OCI-LY3 (cell line): ENCODE measurements around the gene KRCC1.

Experiments
- EZH2phosphoT487 ChIP-seq: fragments of 200-600 bp; shearing (Covaris generic); IDR thresholded peaks from 2 replicates; pipeline ENCODE4 v1.6.1; 2018; ENCODE audit warnings: antibody characterized with exemption, mixed run types, low read depth
- TF ChIP-seq, protein P1 (sequence below): fragments of 200-600, 300-600 bp; sonication (generic); IDR thresholded peaks from 2 replicates; pipeline ENCODE4 v1.5.1; 2014; ENCODE audit warnings: antibody characterized with exemption, low read length, low read depth

- TF ChIP-seq, protein P1, sequence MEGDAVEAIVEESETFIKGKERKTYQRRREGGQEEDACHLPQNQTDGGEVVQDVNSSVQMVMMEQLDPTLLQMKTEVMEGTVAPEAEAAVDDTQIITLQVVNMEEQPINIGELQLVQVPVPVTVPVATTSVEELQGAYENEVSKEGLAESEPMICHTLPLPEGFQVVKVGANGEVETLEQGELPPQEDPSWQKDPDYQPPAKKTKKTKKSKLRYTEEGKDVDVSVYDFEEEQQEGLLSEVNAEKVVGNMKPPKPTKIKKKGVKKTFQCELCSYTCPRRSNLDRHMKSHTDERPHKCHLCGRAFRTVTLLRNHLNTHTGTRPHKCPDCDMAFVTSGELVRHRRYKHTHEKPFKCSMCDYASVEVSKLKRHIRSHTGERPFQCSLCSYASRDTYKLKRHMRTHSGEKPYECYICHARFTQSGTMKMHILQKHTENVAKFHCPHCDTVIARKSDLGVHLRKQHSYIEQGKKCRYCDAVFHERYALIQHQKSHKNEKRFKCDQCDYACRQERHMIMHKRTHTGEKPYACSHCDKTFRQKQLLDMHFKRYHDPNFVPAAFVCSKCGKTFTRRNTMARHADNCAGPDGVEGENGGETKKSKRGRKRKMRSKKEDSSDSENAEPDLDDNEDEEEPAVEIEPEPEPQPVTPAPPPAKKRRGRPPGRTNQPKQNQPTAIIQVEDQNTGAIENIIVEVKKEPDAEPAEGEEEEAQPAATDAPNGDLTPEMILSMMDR, result no peak
- TF ChIP-seq EZH2phosphoT487, result no peak
Measured at GRCh38 chr2:88098558-88098900, 42.9 kb upstream of the KRCC1 start.
